Right lobe of liver (tissue), 6 donors: ENCODE data around the gene KLHL42. TPM values are rescaled to one million over a fixed set of nuclear protein-coding genes. Genes with fewer than 3 reads are reported as not detected.

Experiments used
- ATAC-seq, 4 donors: fragments of 200-7000 bp; cut with Tn5 transposase; one replicate each; pipeline ENCODE4 v1.9.1; 2020; ENCODE audit warnings: mild to moderate bottlenecking in 4 of 4, moderate library complexity in 4 of 4
- DNase-seq, 3 donors: peaks; one replicate each; pipeline ENCODE4 v3.0.0-alpha.2; 2020
- H3K27ac ChIP-seq, 3 donors: fragments of 200-600 bp; one replicate each; pipeline ENCODE4 v1.8.0; 2022
- H3K27me3 ChIP-seq, 2 donors: fragments of 200-600 bp; one replicate each; pipeline ENCODE4 v1.8.0; 2022
- H3K36me3 ChIP-seq, 4 donors: fragments of 200-600 bp; sonication (generic) in 1 of 4; one replicate each; pipeline versions ENCODE4 v1.5.1 to v1.8.0; 2017 to 2022; ENCODE audit warnings: control low read depth in 1 of 4
- H3K4me1 ChIP-seq, 4 donors: fragments of 200-600 bp; sonication (generic) in 1 of 4; one replicate each; pipeline versions ENCODE4 v1.5.1 to v1.8.0; 2017 to 2022; ENCODE audit warnings: control low read depth in 1 of 4
- H3K4me3 ChIP-seq, 3 donors: fragments of 200-600 bp; one replicate each; pipeline ENCODE4 v1.8.0; 2022
- H3K9me3 ChIP-seq, 4 donors: fragments of 200-600 bp; sonication (generic) in 1 of 4; one replicate each; pipeline versions ENCODE4 v1.5.1 to v1.8.0; 2017 to 2022; ENCODE audit warnings: control low read depth in 1 of 4
- CTCF ChIP-seq, 4 donors: fragments of 200-600 bp in 3 of 4; fragments of 450-650 bp in 1 of 4; IDR thresholded peaks; one replicate each; pipeline versions ENCODE4 v1.5.1 to v1.8.0; 2016 to 2022; ENCODE audit warnings: antibody characterized with exemption in 4 of 4, mild to moderate bottlenecking in 2 of 4
- POLR2A ChIP-seq: fragments of 450-650 bp; IDR thresholded peaks from one replicate; pipeline ENCODE4 v1.6.1; 2017; ENCODE audit warnings: antibody characterized with exemption, mild to moderate bottlenecking
- WGBS: methylation state at CpG from one replicate; pipeline ENCODE4 v1.1.6; 2018; ENCODE audit warnings: low coverage, low lambda C conversion rate; ENCODE audit not compliant: insufficient coverage; ENCODE audit errors: missing lambda C conversion rate; 5-methylcytosine and 5-hydroxymethylcytosine counted together
- intact Hi-C, 2 donors: fragments of 100-400 bp; cut with DNase I; formaldehyde crosslinking; loops; one replicate each; pipeline versions ENCODE4 v1.11.2 to v1.14.1; 2022
- total RNA-seq, 6 experiments: library from RNA; depleted of rRNA in 2 of 6; stranded (reverse); fragments of >200 nt in 2 of 6; fragmentation: NEBNext Ultra II Directional in 3 of 6; extraction: Animal tissue kit (Norgen Biotek cat#: 25700) in 3 of 6; gene quantifications; one replicate each; pipeline versions ENCODE4 v1.1.0 to v1.2.4, GENCODE V29; 2016 to 2023
- donor health status: DM: no; HTN: yes; CAD: no.
- donor health status: DM: no; HTN: no; CAD: no.
- donor health status: DM: no; HTN: no; CAD: no.
- donor health status: DM: no; HTN: yes; CAD: no.
- donor health status: DM: no; HTN: yes; CAD: no.

The KLHL42 gene
- total RNA-seq, 6 experiments from 2014 or later, result 9.4 to 15.3 (median 10.6) TPM

- ATAC-seq (no peak), DNase-seq (no peak)
- Histone ChIP-seq H3K36me3 (no peaks in the 10 kb centered on the region), H3K27me3 (no peaks in the 10 kb centered on the region), H3K4me1 (peaks cover 0 to 7% (median 0%) of the 10 kb centered on the region in 4 donors), H3K27ac (peak overlapping the region; percentile 66 to 83 (median 75)), H3K9me3 (no peaks in the 10 kb centered on the region), H3K4me3 (peak overlapping the region; percentile 68 to 85 (median 78))
- intact Hi-C loops, result no loop called here
- no peak for TF ChIP-seq CTCF (IDR thresholded peaks at IDR 0.05)
- TF ChIP-seq POLR2A, result no peak
- WGBS, result 6% methylated on average over 33 of the region's 36 CpGs
Observed at GRCh38 chr12:27779416-27779919, 565 bp upstream of the KLHL42 start.

GRCh38 chr12:27780612-27781408 lies 777 bp downstream of the KLHL42 start:
- intact Hi-C loops, result no loop called here
- peak overlapping the region; percentile 66 to 83 (median 75) for H3K27ac ChIP-seq
- WGBS, result 46% methylated on average over 8 of the region's 27 CpGs

GRCh38 chr12:27781680-27782079 lies 1.6 kb downstream of the KLHL42 start:
- intact Hi-C loops, result no loop called here

More at GRCh38 chr12:27780612-27781408, 777 bp downstream of the KLHL42 start:
- DNase-seq, result peak in 1 of 3 donors; percentile 21
- Histone ChIP-seq H3K9me3 (no peaks in the 10 kb centered on the region), H3K4me3 (peak overlapping the region; percentile 68 to 85 (median 78)), H3K27me3 (no peaks in the 10 kb centered on the region), H3K36me3 (no peaks in the 10 kb centered on the region), H3K4me1 (peaks cover 0 to 7% (median 0%) of the 10 kb centered on the region in 4 donors)
- TF ChIP-seq CTCF (IDR thresholded peaks at IDR 0.05), result no peak
- TF ChIP-seq POLR2A, result no peak
- ATAC-seq, result peak; percentile 53 to 59 (median 58)

GRCh38 chr12:27782481-27782880 lies 2.4 kb downstream of the KLHL42 start:
- no peak overlapping the region for H3K27ac ChIP-seq
- H3K4me1 ChIP-seq, result peaks cover 0 to 7% (median 0%) of the 10 kb centered on the region in 4 donors
- H3K4me3 ChIP-seq, result no peak overlapping the region
- no peak for TF ChIP-seq POLR2A
- TF ChIP-seq CTCF (IDR thresholded peaks at IDR 0.05), result no peak
- no peaks in the 10 kb centered on the region for H3K9me3 ChIP-seq
- intact Hi-C loops, result no loop called here
- WGBS, result 80% methylated on average over 1 of the region's 1 CpG
- no peak for DNase-seq
- no peak for ATAC-seq
- H3K27me3 ChIP-seq, result no peaks in the 10 kb centered on the region
- no peaks in the 10 kb centered on the region for H3K36me3 ChIP-seq

More at GRCh38 chr12:27781680-27782079, 1.6 kb downstream of the KLHL42 start:
- ATAC-seq (no peak), DNase-seq (no peak)
- TF ChIP-seq CTCF (IDR thresholded peaks at IDR 0.05), result no peak
- no peak for TF ChIP-seq POLR2A
- no peaks in the 10 kb centered on the region for H3K9me3 ChIP-seq
- WGBS, result 82% methylated on average over 5 of the region's 5 CpGs
- H3K4me3 ChIP-seq, result no peak overlapping the region
- peaks cover 0 to 7% (median 0%) of the 10 kb centered on the region in 4 donors for H3K4me1 ChIP-seq
- H3K36me3 ChIP-seq, result no peaks in the 10 kb centered on the region
- no peaks in the 10 kb centered on the region for H3K27me3 ChIP-seq
- no peak overlapping the region for H3K27ac ChIP-seq
